Posterior vena cava (tissue), 2 donors: Measurements from ENCODE around the gene CASR. TPM values are rescaled to one million over a fixed set of nuclear protein-coding genes. Genes with fewer than 3 reads are reported as not detected.

Source experiments
- DNase-seq: peaks from one replicate; pipeline ENCODE4 v3.0.0-alpha.2; 2020; ENCODE audit warnings: low spot score
- intact Hi-C, 2 donors: fragments of 100-400 bp; cut with DNase I; formaldehyde crosslinking; loops; one replicate each; pipeline versions ENCODE4 v1.14.1 to v1.14.2; 2022 to 2023
- total RNA-seq, 2 donors: library from RNA; stranded (reverse); fragmentation: NEBNext Ultra II Directional; extraction: Animal tissue kit (Norgen Biotek cat#: 25700); gene quantifications; one replicate each; pipeline ENCODE4 v1.2.1, GENCODE V29; 2021
- donor health status: DM: yes; HTN: yes; CAD: no.
- donor health status: DM: yes; HTN: yes; CAD: no.

The CASR gene
- total RNA-seq, 2 donors from 2014 or later = not detected

DNA sequence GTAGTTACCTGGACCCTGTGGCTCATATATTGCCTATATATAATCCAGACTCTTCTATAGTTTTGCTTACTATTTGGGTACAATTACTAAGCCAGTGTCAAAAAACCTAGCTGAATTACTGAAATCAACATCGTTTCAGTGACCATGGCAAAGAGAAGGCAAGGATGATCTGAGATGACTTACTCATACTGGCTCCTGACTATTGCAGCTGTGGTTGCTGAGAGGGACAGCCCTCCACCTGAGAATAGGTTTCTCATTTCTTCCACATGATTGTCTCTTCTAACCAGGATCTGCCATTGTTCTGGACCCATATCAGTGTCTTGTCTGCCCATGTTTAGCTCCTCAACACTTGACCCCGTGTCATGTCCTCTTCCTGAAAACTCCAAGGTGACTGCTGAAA is 30.2 kb downstream of the CASR start:
- intact Hi-C loops = no loop called here
- DNase-seq = no peak

GRCh38 chr3:122214711-122215110 is 31.2 kb downstream of the CASR start:
- DNase-seq = no peak
- intact Hi-C loops = no loop called here

GRCh38 chr3:122215592-122216298 is 32.3 kb downstream of the CASR start:
- intact Hi-C loops = no loop called here
- DNase-seq = no peak

GRCh38 chr3:122217901-122218300 is 34.4 kb downstream of the CASR start:
- intact Hi-C loops = no loop called here
- no peak for DNase-seq

DNA sequence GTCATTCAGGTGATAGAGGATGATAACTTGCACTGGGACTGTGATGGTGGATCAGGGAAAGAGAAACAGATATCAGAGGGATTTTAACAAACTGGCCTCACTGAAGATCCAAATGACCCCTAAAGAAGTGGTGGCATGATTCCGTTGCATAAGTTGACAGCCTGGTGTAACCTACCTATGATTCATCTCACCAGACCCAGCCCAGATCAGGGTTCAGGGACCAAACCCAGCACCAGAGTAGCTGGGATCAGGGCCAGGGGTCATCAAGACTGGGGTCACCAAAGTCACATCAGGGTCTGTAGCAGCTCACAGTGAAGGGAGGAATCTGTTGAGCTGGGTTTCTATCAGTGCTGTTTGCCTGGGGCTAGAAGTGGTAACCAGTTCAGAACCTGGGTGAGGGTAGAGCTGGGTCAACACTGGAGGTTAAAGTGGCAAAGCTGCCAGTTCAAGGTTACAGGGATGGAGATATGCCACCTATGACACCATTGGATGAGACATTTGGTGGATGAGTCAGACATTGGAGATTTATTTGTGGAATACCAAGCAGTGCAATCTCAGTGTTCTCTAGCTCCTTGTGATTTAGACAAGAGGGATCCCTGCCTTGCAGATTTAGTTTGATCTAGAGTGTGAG is 35.9 kb downstream of the CASR start:
- intact Hi-C loops = no loop called here
- no peak for DNase-seq

DNA sequence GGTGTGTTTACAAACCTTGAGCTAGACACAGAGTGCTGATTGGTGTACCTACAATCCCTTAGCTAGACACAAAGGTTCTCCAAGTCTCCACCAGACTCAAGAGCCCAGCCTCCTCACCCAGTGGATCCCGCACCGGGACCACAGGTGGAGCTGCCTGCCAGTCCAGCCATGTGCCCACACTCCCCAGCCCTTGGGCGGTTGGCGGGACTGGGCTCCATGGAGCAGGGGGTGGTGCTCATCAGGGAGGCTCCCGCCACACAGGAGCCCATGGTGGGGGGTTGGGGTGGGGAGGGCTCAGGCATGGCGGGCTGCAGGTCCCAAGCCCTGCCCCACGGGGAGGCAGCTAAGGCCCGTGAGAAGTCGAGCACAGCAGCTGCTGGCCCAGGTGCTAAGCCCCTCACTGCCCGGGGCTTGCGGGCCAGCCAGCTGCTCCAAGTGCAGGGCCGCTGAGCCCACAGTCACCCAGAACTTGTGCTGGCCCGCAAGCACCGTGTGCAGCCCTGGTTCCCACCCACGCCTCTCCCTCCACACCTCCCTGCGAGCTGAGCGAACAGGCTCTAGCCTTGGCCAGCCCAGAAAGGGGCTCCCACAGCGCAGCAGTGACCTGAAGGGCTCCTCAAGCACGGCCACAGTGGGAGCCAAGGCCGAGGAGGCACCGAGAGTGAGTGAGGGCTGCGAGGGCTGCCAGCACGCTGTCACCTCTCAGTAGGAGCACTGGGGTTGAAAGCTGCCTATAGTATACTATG is 43.7 kb downstream of the CASR start:
- intact Hi-C loops = no loop called here
- no peak for DNase-seq

GRCh38 chr3:122230174-122230573 is 46.7 kb downstream of the CASR start:
- no peak for DNase-seq
- intact Hi-C loops = no loop called here

GRCh38 chr3:122231465-122232157 is 48.1 kb downstream of the CASR start:
- intact Hi-C loops = no loop called here
- DNase-seq = no peak

GRCh38 chr3:122232485-122232884 is 49.0 kb downstream of the CASR start:
- no peak for DNase-seq
- intact Hi-C loops = no loop called here

GRCh38 chr3:122233101-122233952 is 49.9 kb downstream of the CASR start:
- intact Hi-C loops = no loop called here
- DNase-seq = no peak

GRCh38 chr3:122234117-122234516 is 50.6 kb downstream of the CASR start:
- intact Hi-C loops = no loop called here
- DNase-seq = no peak

DNA sequence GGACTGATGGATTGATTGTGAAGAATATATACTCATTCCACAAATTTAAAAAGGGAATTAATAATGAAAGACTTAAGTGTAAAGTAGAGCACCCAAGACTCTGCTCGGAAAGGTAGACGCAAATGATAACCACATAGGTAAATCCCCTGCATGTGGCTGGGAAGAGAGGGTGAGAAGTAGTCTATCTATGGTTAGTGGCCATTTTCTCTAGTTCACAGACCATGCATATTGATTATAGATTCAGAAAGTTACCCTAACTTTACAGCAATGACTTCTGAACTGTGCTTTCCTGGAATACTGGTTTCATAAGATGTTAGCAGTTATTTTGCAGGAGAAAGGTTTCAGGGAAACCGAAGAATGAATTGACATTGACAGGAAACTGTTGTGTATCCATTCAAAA is 51.7 kb downstream of the CASR start:
- no peak for DNase-seq
- intact Hi-C loops = no loop called here

DNA sequence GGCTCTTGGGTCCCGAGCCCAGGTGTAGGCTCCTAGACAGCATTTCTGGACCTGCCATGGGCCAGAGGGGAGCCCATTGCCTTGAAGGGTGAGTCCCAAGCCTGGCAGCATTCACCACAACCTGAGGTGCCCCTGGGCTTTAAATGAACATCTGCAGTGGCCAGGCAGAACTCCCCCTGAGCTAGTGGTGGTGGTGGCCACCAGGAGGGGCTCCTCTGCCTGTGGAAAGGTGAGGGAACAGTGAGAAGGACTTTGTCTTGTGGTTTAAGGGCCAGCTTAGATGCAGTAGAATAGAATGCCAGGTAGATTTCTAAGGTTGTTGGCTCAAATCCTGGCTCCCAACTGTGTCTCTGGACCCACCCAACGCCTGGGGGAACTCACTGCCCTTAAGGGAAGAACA is 55.6 kb downstream of the CASR start:
- DNase-seq = no peak
- intact Hi-C loops = no loop called here

GRCh38 chr3:122245513-122246174 is 62.2 kb downstream of the CASR start:
- intact Hi-C loops = no loop called here
- no peak for DNase-seq

DNA sequence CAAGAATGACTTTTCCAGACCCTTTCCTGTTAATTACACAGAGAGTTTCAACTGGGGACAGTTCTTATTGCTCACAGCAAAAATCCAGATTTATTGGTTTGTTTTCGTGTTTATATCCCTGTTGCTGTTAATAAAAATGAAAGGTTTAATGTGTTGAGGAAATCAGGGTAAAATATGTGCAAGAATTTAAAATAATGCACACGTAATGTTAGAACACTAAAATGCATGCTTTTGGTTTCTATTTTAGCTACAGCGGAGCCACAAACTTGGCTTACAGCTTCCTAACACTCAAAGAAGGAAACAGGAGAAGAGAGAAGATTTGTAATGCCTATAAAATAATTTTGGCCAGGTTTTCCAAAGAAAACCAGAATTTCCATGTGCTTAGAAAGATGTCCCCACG is 62.7 kb downstream of the CASR start:
- DNase-seq = no peak
- intact Hi-C loops = no loop called here

- intact Hi-C loops = no loop called here
- no peak for DNase-seq
These were observed 63.8 kb downstream of the CASR start for GRCh38 chr3:122247087-122247824.

DNA sequence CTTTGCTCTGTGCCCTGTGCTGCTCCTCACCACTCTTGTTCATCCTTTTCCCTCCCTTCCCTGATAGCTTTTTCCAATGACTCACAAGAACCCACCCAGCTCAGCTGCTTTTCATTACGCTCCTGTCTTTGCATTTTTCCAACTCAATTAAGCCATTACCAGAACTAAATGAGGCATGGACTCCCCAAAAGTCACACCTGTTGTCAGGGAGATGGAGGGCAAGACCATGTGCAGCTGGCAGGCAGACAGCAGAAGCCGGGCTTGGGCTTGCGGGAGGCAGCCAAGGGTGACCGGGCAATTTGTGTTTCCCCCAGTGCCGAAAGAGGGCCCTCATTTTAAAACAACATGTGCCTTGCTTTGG is 64.3 kb downstream of the CASR start:
- DNase-seq = no peak
- intact Hi-C loops = no loop called here

DNA sequence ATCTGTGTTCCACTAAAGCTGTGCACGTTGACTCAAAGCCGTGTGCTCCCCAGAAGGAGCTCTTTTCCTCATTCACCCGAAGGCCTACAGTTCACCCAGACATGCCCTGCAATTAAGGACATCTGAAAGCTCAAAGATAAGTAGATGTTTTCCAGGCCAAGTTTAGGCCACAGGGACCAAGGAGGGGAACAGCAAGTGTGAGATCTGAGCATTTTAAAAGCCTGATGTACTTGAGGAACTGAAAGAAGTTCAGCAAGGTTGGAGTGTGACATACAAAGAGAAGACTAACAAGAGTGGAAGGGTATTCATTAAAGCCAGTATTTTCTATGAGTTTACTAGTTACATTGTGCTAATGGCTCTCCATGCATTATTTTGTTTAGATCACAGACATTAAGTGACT is 68.0 kb downstream of the CASR start:
- no peak for DNase-seq
- intact Hi-C loops = no loop called here
